Panc1 (cell line): ENCODE data around the gene MACROD2. TPM values are rescaled to one million over a fixed set of nuclear protein-coding genes. Genes with fewer than 3 reads are reported as not detected.
"Not testable (repeated sequence)": the region's sequence is repeated elsewhere in the genome, so short reads cannot be mapped to it uniquely, and the experiment has no call there.

Experiments
- ATAC-seq: fragments of 200-7000 bp; cut with Tn5 transposase; 2 replicates; pipeline ENCODE4 v1.9.1; 2020; ENCODE audit warnings: mild to moderate bottlenecking, moderate library complexity
- BruUV-seq: library from RNA; stranded (reverse); fragments of 400-500 nt; replicated peaks from 2 replicates; lab custom pipeline; 2021; lab: Mats Ljungman, UMichigan
- CTCF ChIA-PET: fragments of 300-600 bp; sonication (Branson Sonifier 250); formaldehyde crosslinking; loops from one replicate; lab custom pipeline; 2022; ENCODE audit warnings: antibody characterized with exemption; lab: Charles Lee
- POLR2A ChIA-PET: fragments of 300-600 bp; sonication (Branson Sonifier 250); formaldehyde crosslinking; loops from one replicate; lab custom pipeline; 2022; ENCODE audit warnings: antibody characterized with exemption; lab: Charles Lee
- DNase-seq: peaks from one replicate; pipeline ENCODE4 v3.0.0-alpha.2; 2010; ENCODE audit warnings: low read depth, low spot score
- H3K27ac ChIP-seq: 2 replicates; pipeline ENCODE4 v1.5.1; 2011; ENCODE audit warnings: mild to moderate bottlenecking, low read length, inconsistent platforms
- H3K27me3 ChIP-seq: fragments of 200-500 bp; sonication (Bioruptor generic); 2 replicates; pipeline ENCODE4 v1.6.0; 2014; ENCODE audit warnings: low read length, inconsistent platforms; ENCODE audit not compliant: control insufficient read depth, insufficient read depth
- H3K36me3 ChIP-seq: fragments of 200-500 bp; sonication (Bioruptor generic); 2 replicates; pipeline ENCODE4 v1.5.1; 2014; ENCODE audit warnings: inconsistent platforms, mild to moderate bottlenecking, low read length, moderate library complexity; ENCODE audit not compliant: control insufficient read depth, insufficient read depth
- H3K4me1 ChIP-seq: 2 replicates; pipeline ENCODE4 v1.5.1; 2011; ENCODE audit warnings: inconsistent platforms, mild to moderate bottlenecking, low read length, moderate library complexity; ENCODE audit not compliant: control insufficient read depth, insufficient read depth
- H3K4me3 ChIP-seq, 2 experiments: 2 replicates each; pipeline ENCODE4 v1.5.1; 2011 to 2012; ENCODE audit warnings: low read depth in 2 of 2, low read length in 2 of 2, mild to moderate bottlenecking in 2 of 2, inconsistent platforms in 1 of 2, moderate library complexity in 1 of 2
- H3K9me3 ChIP-seq: fragments of 200-500 bp; sonication (Bioruptor generic); 2 replicates; pipeline ENCODE4 v1.5.1; 2014; ENCODE audit warnings: low read depth, mild to moderate bottlenecking, inconsistent platforms, low read length, moderate library complexity; ENCODE audit not compliant: control insufficient read depth, insufficient read depth
- CTCF ChIP-seq: fragments of 450-650 bp; IDR thresholded peaks from 2 replicates; pipeline ENCODE4 v1.5.1; 2017; ENCODE audit warnings: mild to moderate bottlenecking
- POLR2AphosphoS5 ChIP-seq: IDR thresholded peaks from 2 replicates; pipeline ENCODE4 v1.6.1; 2012; ENCODE audit warnings: mild to moderate bottlenecking, low read depth, low read length, moderate library complexity
- REST ChIP-seq, 2 experiments: IDR thresholded peaks; 2 replicates each; pipeline ENCODE4 v1.6.1; 2011 to 2012; ENCODE audit warnings: low read depth in 2 of 2, control low read depth in 1 of 2, low read length in 1 of 2, mild to moderate bottlenecking in 1 of 2, moderate library complexity in 1 of 2; ENCODE audit not compliant: insufficient read depth in 1 of 2
- SIN3A ChIP-seq: IDR thresholded peaks from 2 replicates; pipeline ENCODE4 v1.6.1; 2012; ENCODE audit warnings: low read depth, mild to moderate bottlenecking, low read length, moderate library complexity, borderline replicate concordance; ENCODE audit not compliant: insufficient read depth
- TCF7L2 ChIP-seq: IDR thresholded peaks from 2 replicates; pipeline ENCODE4 v1.6.1; 2011; ENCODE audit warnings: mild to moderate bottlenecking, low read depth, low read length, inconsistent platforms
- in situ Hi-C: cut with HindIII; loops from 2 replicates; pipeline ENCODE4 v1.10.0; 2016; ENCODE audit warnings: low sequenced_read_pairs, low pct_unique_long_range_greater_than_20kb
- intact Hi-C: fragments of 100-400 bp; cut with micrococcal nuclease; formaldehyde crosslinking; loops from one replicate; pipeline ENCODE4 v1.10.0; 2022; ENCODE audit not compliant: unreplicated experiment
- total RNA-seq: library from RNA; stranded (reverse); gene quantifications from one replicate; pipeline ENCODE4 v1.2.1, GENCODE V29; 2021; ENCODE audit not compliant: unreplicated experiment

MACROD2 gene
- total RNA-seq, 1 experiment from 2014 or later, result 1.2 TPM

- POLR2A ChIA-PET, result no interaction called here
- no peak overlapping the region for H3K27ac ChIP-seq
- TF ChIP-seq SIN3A (no peak), REST (IDR thresholded peaks at IDR 0.05; ENCODE audit: insufficient read depth in 1 of 2, low read depth in 2 of 2, low read length in 1 of 2) (no peak), POLR2AphosphoS5 (no peak), TCF7L2 (no peak), CTCF (no peak)
- ATAC-seq (no peak), DNase-seq (no peak)
- no peaks in the 10 kb centered on the region for H3K9me3 ChIP-seq
- CTCF ChIA-PET, result no interaction called here
- H3K4me1 ChIP-seq, result no peaks in the 10 kb centered on the region
- H3K27me3 ChIP-seq, result no peaks in the 10 kb centered on the region
- no peaks in the 10 kb centered on the region for H3K36me3 ChIP-seq
- no TSS peak for BruUV-seq
- no peak overlapping the region for H3K4me3 ChIP-seq
- in situ Hi-C loops, result no loop called here
- intact Hi-C loops, result no loop called here
These were observed 1201.4 kb downstream of the MACROD2 start for GRCh38 chr20:15196547-15197255.

- CTCF ChIA-PET, H3K36me3 ChIP-seq, POLR2A ChIA-PET, H3K4me3 ChIP-seq, in situ Hi-C loops, DNase-seq, intact Hi-C loops, H3K27ac ChIP-seq, H3K4me1 ChIP-seq, H3K9me3 ChIP-seq, H3K27me3 ChIP-seq, BruUV-seq, ATAC-seq: not testable (repeated sequence)
These were observed 1202.7 kb downstream of the MACROD2 start for GRCh38 chr20:15198017-15198416.

- intact Hi-C loops, result no loop called here
- no TSS peak for BruUV-seq
- ChIA-PET POLR2A (no interaction called here), CTCF (interaction anchor here (0.6 kb wide), 1 partner anchor 515 kb away, joined by 11 read pairs; no protein-coding TSS in a partner anchor)
- no peak for ATAC-seq
- Histone ChIP-seq H3K4me1 (no peaks in the 10 kb centered on the region), H3K27me3 (no peaks in the 10 kb centered on the region), H3K4me3 (no peak overlapping the region), H3K9me3 (no peaks in the 10 kb centered on the region), H3K27ac (no peak overlapping the region), H3K36me3 (no peaks in the 10 kb centered on the region)
- no peak for TF ChIP-seq SIN3A
- no peak for TF ChIP-seq CTCF
- no peak for TF ChIP-seq TCF7L2
- no peak for TF ChIP-seq REST (IDR thresholded peaks at IDR 0.05; ENCODE audit: insufficient read depth in 1 of 2, low read depth in 2 of 2, low read length in 1 of 2)
- TF ChIP-seq POLR2AphosphoS5, result no peak
- no peak for DNase-seq
- in situ Hi-C loops, result no loop called here
These were observed 1204.4 kb downstream of the MACROD2 start for GRCh38 chr20:15199698-15200097.
